H1 (cell line): ENCODE measurements around the gene PYY. TPM values are rescaled to one million over a fixed set of nuclear protein-coding genes. Genes with fewer than 3 reads are reported as not detected.

ENCODE experiments used
- ATF3 ChIP-seq: IDR thresholded peaks from 2 replicates; pipeline ENCODE4 v1.6.1; 2011; ENCODE audit warnings: low read depth, mild to moderate bottlenecking, low read length; ENCODE audit not compliant: insufficient read depth
- BACH1 ChIP-seq: IDR thresholded peaks from 2 replicates; pipeline ENCODE4 v1.6.1; 2012; ENCODE audit warnings: low read length, improper control_type of control experiment
- CTBP2 ChIP-seq: IDR thresholded peaks from 2 replicates; pipeline ENCODE4 v1.7.0; 2011; ENCODE audit warnings: borderline replicate concordance, mild to moderate bottlenecking, moderate library complexity, mixed read lengths, low read length; ENCODE audit not compliant: insufficient read depth, insufficient read length
- HDAC2 ChIP-seq, 2 experiments: fragments of 300-600 bp in 1 of 2; sonication (generic) in 1 of 2; IDR thresholded peaks; 2 replicates each; pipeline ENCODE4 v1.6.1; 2011 to 2012; ENCODE audit warnings: low read depth in 2 of 2, low read length in 2 of 2, mild to moderate bottlenecking in 2 of 2, moderate library complexity in 2 of 2, borderline replicate concordance in 1 of 2, inconsistent platforms in 1 of 2
- POLR2A ChIP-seq, 2 experiments: IDR thresholded peaks; 1 replicate in 1 of 2; 2 replicates in 1 of 2; pipeline ENCODE4 v1.6.1; 2011; ENCODE audit warnings: low read depth in 2 of 2, low read length in 2 of 2, mild to moderate bottlenecking in 2 of 2; ENCODE audit errors: control extremely low read depth in 1 of 2
- RAD21 ChIP-seq, 2 experiments: IDR thresholded peaks in 1 of 2; conservative IDR thresholded peaks in 1 of 2; 2 replicates each; pipeline ENCODE4 v1.6.1; 2011; ENCODE audit warnings: low read depth in 2 of 2, low read length in 2 of 2, improper control_type of control experiment in 1 of 2, inconsistent platforms in 1 of 2, mild to moderate bottlenecking in 1 of 2, moderate library complexity in 1 of 2
- SIRT6 ChIP-seq: IDR thresholded peaks from one replicate; pipeline ENCODE4 v1.7.1; 2012; ENCODE audit warnings: low read length, inconsistent platforms
- polyA plus RNA-seq, 7 experiments: library from polyadenylated mRNA; depleted of rRNA in 3 of 7; stranded (reverse) in 5 of 7; unstranded in 2 of 7; fragments of >200 nt in 5 of 7; fragments of 200-250 nt in 2 of 7; gene quantifications; 1 replicate in 5 of 7; 2 replicates in 1 of 7; 4 replicates in 1 of 7; pipeline versions ENCODE4 v1.2.1 to v1.2.3, GENCODE V29; 2011 to 2013; ENCODE audit warnings: missing spikeins in 2 of 7, mixed read lengths in 2 of 7
- total RNA-seq: library from RNA; stranded (reverse); fragmentation: NEBNext Ultra II Directional; extraction: Animal tissue kit (Norgen Biotek cat#: 25700); gene quantifications from 2 replicates; pipeline ENCODE4 v1.2.1, GENCODE V29; 2021
- TF ChIP-seq, protein P1 (sequence below): fragments of 300-600 bp; sonication (generic); IDR thresholded peaks from 2 replicates; pipeline ENCODE4 v1.7.1; 2012; ENCODE audit warnings: low read length, moderate library complexity, mild to moderate bottlenecking, inconsistent platforms; ENCODE audit not compliant: insufficient replicate concordance

Gene PYY
- total and polyA plus RNA-seq, 2 of the 8 experiments (the other 6 are each of a cell fraction or from before 2014, with no cell fraction given), result 0.93 to 3.4 TPM

GRCh38 chr17:43994272-43995149, 40.8 kb upstream of the PYY start (continued):
- peak; percentile 91 to 94 for TF ChIP-seq RAD21 (IDR thresholded peaks at IDR 0.05 in 1 of 2, conservative IDR thresholded peaks at IDR 0.05 in 1 of 2; ENCODE audit: low read depth in 2 of 2, low read length in 2 of 2)
- no peak for TF ChIP-seq CTBP2
- TF ChIP-seq POLR2A (IDR thresholded peaks at IDR 0.05; ENCODE audit: control extremely low read depth in 1 of 2, low read depth in 2 of 2, low read length in 2 of 2), result no peak
- TF ChIP-seq, protein P1, sequence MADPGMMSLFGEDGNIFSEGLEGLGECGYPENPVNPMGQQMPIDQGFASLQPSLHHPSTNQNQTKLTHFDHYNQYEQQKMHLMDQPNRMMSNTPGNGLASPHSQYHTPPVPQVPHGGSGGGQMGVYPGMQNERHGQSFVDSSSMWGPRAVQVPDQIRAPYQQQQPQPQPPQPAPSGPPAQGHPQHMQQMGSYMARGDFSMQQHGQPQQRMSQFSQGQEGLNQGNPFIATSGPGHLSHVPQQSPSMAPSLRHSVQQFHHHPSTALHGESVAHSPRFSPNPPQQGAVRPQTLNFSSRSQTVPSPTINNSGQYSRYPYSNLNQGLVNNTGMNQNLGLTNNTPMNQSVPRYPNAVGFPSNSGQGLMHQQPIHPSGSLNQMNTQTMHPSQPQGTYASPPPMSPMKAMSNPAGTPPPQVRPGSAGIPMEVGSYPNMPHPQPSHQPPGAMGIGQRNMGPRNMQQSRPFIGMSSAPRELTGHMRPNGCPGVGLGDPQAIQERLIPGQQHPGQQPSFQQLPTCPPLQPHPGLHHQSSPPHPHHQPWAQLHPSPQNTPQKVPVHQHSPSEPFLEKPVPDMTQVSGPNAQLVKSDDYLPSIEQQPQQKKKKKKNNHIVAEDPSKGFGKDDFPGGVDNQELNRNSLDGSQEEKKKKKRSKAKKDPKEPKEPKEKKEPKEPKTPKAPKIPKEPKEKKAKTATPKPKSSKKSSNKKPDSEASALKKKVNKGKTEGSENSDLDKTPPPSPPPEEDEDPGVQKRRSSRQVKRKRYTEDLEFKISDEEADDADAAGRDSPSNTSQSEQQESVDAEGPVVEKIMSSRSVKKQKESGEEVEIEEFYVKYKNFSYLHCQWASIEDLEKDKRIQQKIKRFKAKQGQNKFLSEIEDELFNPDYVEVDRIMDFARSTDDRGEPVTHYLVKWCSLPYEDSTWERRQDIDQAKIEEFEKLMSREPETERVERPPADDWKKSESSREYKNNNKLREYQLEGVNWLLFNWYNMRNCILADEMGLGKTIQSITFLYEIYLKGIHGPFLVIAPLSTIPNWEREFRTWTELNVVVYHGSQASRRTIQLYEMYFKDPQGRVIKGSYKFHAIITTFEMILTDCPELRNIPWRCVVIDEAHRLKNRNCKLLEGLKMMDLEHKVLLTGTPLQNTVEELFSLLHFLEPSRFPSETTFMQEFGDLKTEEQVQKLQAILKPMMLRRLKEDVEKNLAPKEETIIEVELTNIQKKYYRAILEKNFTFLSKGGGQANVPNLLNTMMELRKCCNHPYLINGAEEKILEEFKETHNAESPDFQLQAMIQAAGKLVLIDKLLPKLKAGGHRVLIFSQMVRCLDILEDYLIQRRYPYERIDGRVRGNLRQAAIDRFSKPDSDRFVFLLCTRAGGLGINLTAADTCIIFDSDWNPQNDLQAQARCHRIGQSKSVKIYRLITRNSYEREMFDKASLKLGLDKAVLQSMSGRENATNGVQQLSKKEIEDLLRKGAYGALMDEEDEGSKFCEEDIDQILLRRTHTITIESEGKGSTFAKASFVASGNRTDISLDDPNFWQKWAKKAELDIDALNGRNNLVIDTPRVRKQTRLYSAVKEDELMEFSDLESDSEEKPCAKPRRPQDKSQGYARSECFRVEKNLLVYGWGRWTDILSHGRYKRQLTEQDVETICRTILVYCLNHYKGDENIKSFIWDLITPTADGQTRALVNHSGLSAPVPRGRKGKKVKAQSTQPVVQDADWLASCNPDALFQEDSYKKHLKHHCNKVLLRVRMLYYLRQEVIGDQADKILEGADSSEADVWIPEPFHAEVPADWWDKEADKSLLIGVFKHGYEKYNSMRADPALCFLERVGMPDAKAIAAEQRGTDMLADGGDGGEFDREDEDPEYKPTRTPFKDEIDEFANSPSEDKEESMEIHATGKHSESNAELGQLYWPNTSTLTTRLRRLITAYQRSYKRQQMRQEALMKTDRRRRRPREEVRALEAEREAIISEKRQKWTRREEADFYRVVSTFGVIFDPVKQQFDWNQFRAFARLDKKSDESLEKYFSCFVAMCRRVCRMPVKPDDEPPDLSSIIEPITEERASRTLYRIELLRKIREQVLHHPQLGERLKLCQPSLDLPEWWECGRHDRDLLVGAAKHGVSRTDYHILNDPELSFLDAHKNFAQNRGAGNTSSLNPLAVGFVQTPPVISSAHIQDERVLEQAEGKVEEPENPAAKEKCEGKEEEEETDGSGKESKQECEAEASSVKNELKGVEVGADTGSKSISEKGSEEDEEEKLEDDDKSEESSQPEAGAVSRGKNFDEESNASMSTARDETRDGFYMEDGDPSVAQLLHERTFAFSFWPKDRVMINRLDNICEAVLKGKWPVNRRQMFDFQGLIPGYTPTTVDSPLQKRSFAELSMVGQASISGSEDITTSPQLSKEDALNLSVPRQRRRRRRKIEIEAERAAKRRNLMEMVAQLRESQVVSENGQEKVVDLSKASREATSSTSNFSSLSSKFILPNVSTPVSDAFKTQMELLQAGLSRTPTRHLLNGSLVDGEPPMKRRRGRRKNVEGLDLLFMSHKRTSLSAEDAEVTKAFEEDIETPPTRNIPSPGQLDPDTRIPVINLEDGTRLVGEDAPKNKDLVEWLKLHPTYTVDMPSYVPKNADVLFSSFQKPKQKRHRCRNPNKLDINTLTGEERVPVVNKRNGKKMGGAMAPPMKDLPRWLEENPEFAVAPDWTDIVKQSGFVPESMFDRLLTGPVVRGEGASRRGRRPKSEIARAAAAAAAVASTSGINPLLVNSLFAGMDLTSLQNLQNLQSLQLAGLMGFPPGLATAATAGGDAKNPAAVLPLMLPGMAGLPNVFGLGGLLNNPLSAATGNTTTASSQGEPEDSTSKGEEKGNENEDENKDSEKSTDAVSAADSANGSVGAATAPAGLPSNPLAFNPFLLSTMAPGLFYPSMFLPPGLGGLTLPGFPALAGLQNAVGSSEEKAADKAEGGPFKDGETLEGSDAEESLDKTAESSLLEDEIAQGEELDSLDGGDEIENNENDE, result no peak
- TF ChIP-seq ATF3, result no peak
- TF ChIP-seq SIRT6, result no peak
- peak; percentile 92 for TF ChIP-seq BACH1
- TF ChIP-seq HDAC2 (IDR thresholded peaks at IDR 0.05; ENCODE audit: borderline replicate concordance in 1 of 2, low read depth in 2 of 2, low read length in 2 of 2), result peak; percentile 47 to 68; a peak in 1 of 4 replicates
